Measurements from ENCODE around the gene POP7.

- TF ChIP-seq, protein P1, sequence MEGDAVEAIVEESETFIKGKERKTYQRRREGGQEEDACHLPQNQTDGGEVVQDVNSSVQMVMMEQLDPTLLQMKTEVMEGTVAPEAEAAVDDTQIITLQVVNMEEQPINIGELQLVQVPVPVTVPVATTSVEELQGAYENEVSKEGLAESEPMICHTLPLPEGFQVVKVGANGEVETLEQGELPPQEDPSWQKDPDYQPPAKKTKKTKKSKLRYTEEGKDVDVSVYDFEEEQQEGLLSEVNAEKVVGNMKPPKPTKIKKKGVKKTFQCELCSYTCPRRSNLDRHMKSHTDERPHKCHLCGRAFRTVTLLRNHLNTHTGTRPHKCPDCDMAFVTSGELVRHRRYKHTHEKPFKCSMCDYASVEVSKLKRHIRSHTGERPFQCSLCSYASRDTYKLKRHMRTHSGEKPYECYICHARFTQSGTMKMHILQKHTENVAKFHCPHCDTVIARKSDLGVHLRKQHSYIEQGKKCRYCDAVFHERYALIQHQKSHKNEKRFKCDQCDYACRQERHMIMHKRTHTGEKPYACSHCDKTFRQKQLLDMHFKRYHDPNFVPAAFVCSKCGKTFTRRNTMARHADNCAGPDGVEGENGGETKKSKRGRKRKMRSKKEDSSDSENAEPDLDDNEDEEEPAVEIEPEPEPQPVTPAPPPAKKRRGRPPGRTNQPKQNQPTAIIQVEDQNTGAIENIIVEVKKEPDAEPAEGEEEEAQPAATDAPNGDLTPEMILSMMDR (IDR thresholded peaks at IDR 0.05; ENCODE audit: low read depth, low read length, missing input control) = no peak
- TF ChIP-seq EGR1 (IDR thresholded peaks at IDR 0.05; ENCODE audit: low read depth in 2 of 2) = no peak
- no peak for TF ChIP-seq RXRA (IDR thresholded peaks at IDR 0.05)
- TF ChIP-seq ATF3 (IDR thresholded peaks at IDR 0.05) = no peak
- no peak for TF ChIP-seq GABPA (IDR thresholded peaks at IDR 0.05 in 1 of 2, conservative IDR thresholded peaks at IDR 0.05 in 1 of 2)
- TF ChIP-seq JUND (IDR thresholded peaks at IDR 0.05) = no peak
- no peak for TF ChIP-seq TAF1 (conservative IDR thresholded peaks at IDR 0.05)
- TF ChIP-seq SP1 (IDR thresholded peaks at IDR 0.05) = no peak
- no peak for TF ChIP-seq RAD21 (IDR thresholded peaks at IDR 0.05)
- TF ChIP-seq, protein P2, sequence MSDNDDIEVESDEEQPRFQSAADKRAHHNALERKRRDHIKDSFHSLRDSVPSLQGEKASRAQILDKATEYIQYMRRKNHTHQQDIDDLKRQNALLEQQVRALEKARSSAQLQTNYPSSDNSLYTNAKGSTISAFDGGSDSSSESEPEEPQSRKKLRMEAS (IDR thresholded peaks at IDR 0.05) = no peak
- TF ChIP-seq, protein P3, sequence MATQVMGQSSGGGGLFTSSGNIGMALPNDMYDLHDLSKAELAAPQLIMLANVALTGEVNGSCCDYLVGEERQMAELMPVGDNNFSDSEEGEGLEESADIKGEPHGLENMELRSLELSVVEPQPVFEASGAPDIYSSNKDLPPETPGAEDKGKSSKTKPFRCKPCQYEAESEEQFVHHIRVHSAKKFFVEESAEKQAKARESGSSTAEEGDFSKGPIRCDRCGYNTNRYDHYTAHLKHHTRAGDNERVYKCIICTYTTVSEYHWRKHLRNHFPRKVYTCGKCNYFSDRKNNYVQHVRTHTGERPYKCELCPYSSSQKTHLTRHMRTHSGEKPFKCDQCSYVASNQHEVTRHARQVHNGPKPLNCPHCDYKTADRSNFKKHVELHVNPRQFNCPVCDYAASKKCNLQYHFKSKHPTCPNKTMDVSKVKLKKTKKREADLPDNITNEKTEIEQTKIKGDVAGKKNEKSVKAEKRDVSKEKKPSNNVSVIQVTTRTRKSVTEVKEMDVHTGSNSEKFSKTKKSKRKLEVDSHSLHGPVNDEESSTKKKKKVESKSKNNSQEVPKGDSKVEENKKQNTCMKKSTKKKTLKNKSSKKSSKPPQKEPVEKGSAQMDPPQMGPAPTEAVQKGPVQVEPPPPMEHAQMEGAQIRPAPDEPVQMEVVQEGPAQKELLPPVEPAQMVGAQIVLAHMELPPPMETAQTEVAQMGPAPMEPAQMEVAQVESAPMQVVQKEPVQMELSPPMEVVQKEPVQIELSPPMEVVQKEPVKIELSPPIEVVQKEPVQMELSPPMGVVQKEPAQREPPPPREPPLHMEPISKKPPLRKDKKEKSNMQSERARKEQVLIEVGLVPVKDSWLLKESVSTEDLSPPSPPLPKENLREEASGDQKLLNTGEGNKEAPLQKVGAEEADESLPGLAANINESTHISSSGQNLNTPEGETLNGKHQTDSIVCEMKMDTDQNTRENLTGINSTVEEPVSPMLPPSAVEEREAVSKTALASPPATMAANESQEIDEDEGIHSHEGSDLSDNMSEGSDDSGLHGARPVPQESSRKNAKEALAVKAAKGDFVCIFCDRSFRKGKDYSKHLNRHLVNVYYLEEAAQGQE (IDR thresholded peaks at IDR 0.05) = no peak
- TF ChIP-seq YY1 (IDR thresholded peaks at IDR 0.05) = no peak
- no peak for TF ChIP-seq FOXA1 (IDR thresholded peaks at IDR 0.05)
Measured at GRCh38 chr7:100745184-100745583, 39.3 kb downstream of the POP7 start.
